Subcutaneous adipose tissue (tissue), 4 donors: ENCODE results near the gene WWC1. TPM values are rescaled to one million over a fixed set of nuclear protein-coding genes. Genes with fewer than 3 reads are reported as not detected.

Source experiments
- CTCF ChIP-seq: fragments of 450-650 bp; IDR thresholded peaks from one replicate; pipeline ENCODE4 v1.5.1; 2016; ENCODE audit warnings: low read depth, mild to moderate bottlenecking, control low read depth, antibody characterized with exemption, moderate library complexity
- total RNA-seq, 4 donors: library from RNA; depleted of rRNA; stranded (reverse); fragments of >200 nt; gene quantifications; one replicate each; pipeline ENCODE4 v1.1.0, GENCODE V29; 2016

WWC1 gene
- total RNA-seq, 4 donors from 2014 or later: 0.34 to 5.1 (median 1.1) TPM; not detected in 1

GRCh38 chr5:168482361-168482760, 190.9 kb downstream of the WWC1 start:
- TF ChIP-seq CTCF: no peak

- TF ChIP-seq CTCF: no peak
Measured at GRCh38 chr5:168486136-168486879, 194.9 kb downstream of the WWC1 start, which contains the start of gene RARS1. TSS of gene RARS1 (plus strand) at chr5:168486471. CDS start at chr5:168486499, 28 bp downstream.

- no peak for TF ChIP-seq CTCF
Measured at GRCh38 chr5:168489059-168489458, 197.6 kb downstream of the WWC1 start.

- TF ChIP-seq CTCF: no peak
Measured at GRCh38 chr5:168494057-168494555, 202.7 kb downstream of the WWC1 start.

GRCh38 chr5:168502563-168503237, 211.3 kb downstream of the WWC1 start:
- TF ChIP-seq CTCF: no peak

GRCh38 chr5:168513861-168514428, 222.5 kb downstream of the WWC1 start:
- no peak for TF ChIP-seq CTCF

Other genes with a start within 250 kb of the WWC1 start
- gene RARS1, start 194.8 kb downstream of the WWC1 start, total RNA-seq: 10 to 100 TPM; 49.4 to 71.9 (median 64.1) TPM
- not detected for gene FBLL1, start 237.7 kb downstream of the WWC1 start, total RNA-seq